ENCODE data around the gene CSNK1G2.

Gene CSNK1G2

DNA sequence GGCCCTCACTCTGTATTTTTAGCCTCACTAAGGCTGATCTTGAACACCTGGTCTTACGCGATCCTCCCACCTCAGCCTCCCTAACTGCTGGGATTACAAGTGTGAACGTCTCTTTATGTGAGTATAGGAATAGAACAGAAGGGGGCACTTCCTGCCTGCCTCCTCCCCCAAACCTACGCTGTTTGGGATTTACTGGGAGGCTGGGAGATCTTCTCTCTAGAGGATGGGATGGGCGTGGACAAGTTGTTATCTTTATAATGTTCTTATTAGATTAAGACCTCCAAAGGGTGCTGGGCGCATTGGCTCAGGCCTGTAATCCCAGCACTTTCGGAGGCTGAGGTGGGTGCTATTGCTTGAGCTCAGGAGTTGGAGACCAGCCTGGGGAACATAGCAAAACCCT is 2.9 kb upstream of the CSNK1G2 start:
- TF ChIP-seq SPI1 (IDR thresholded peaks at IDR 0.05; ENCODE audit: low read depth, low read length) (no peak), POLR2A (IDR thresholded peaks at IDR 0.05; ENCODE audit: low read depth, low read length) (no peak), TAF1 (IDR thresholded peaks at IDR 0.05; ENCODE audit: low read depth, low read length) (no peak), PAX5 (IDR thresholded peaks at IDR 0.05; ENCODE audit: insufficient read depth, low read length, severe bottlenecking) (no peak), POLR2AphosphoS5 (IDR thresholded peaks at IDR 0.05; ENCODE audit: low read depth, low read length) (no peak), POU2F2 (IDR thresholded peaks at IDR 0.05; ENCODE audit: low read depth, low read length) (no peak)
- no peak for FAIRE-seq

DNA sequence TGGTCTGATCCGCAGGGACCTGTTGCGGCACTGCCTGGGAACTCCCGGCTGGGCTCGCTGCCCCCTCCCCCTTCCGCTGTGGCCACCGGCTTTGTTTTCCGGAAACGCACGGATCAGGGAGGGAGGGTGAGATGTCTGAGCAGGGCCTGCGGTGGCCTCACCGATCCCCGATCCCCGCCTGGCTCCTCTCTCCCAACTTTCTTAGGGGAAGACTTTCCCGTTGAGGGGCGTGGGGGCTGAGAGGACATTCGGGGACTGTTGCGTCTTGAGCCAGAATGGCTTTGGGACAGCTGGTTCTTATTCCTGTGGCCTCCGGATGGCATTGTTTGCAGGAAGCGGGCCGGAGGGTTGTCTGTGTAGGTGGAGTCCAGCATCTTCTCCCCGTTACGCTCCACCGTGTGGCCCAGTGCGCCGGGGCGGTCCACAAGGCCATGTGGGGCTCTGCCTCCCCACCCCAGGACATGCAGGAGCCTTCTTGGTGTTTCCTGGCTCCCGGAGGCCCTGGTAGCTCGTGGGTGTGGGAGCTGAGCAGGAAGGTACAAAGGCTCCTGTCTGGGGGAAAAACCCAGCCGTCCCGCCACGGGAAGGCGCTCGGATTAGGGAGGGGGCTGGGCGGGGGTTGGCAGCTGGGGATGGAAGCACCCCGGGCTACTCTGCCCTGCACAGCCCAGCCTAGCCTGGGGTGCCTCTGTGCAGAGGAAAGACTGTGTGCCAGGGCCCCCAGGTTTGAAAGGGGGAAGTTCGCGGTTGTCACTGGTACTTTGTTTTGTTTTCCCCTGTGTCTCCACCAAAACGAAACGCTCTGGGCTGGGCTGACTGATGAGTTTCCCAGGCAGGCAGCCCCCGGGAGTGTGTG is 1.3 kb downstream of the CSNK1G2 start:
- peak; percentile 89 for FAIRE-seq

More for the DNA sequence above, 2.9 kb upstream of the CSNK1G2 start:
- no peak for DNase-seq (ENCODE audit: insufficient read length, low spot score)

DNA sequence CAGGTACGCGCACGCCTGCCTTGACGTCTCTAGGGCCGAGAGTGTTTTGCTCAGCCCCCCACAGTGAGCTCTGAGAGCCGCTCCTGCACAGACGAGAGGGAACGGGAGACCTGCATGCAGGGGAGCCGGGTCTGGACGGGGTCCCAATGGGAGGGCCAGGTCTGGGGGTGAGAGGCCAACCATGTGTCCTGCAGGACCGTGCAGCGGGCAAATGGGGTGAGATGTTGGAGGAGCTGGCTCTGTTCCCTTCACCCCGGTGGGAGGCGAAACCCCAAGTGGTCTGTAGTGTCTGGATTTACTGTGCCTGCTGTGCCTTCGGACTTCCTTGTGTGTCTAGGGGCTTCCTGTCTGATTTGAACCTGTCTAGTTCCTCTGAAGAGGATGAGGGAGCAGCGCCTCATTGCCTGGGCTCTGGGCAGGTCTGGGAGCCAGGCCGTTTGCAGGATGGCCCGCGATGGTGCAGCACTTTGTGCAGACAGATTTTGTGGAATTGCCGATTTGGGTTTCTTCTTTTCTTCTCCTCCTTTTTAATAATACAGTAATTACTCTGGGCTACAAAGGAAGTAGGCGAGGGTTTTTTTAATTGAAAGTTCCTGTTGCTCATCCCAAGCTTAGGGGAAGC is 2.1 kb downstream of the CSNK1G2 start:
- no peak for DNase-seq (ENCODE audit: insufficient read length, low spot score)
- peak; percentile 82 for FAIRE-seq
- TF ChIP-seq POU2F2 (IDR thresholded peaks at IDR 0.05; ENCODE audit: low read depth, low read length) (no peak), SPI1 (IDR thresholded peaks at IDR 0.05; ENCODE audit: low read depth, low read length) (no peak), TAF1 (IDR thresholded peaks at IDR 0.05; ENCODE audit: low read depth, low read length) (no peak), POLR2A (IDR thresholded peaks at IDR 0.05; ENCODE audit: low read depth, low read length) (no peak), PAX5 (IDR thresholded peaks at IDR 0.05; ENCODE audit: insufficient read depth, low read length, severe bottlenecking) (no peak), POLR2AphosphoS5 (IDR thresholded peaks at IDR 0.05; ENCODE audit: low read depth, low read length) (no peak)

More for the DNA sequence above, 1.3 kb downstream of the CSNK1G2 start:
- peak; percentile 72 for DNase-seq (ENCODE audit: insufficient read length, low spot score)
- TF ChIP-seq PAX5 (IDR thresholded peaks at IDR 0.05; ENCODE audit: insufficient read depth, low read length, severe bottlenecking) (no peak), TAF1 (IDR thresholded peaks at IDR 0.05; ENCODE audit: low read depth, low read length) (peak; percentile 50; the same call in 1 of the 2 replicates), POLR2A (IDR thresholded peaks at IDR 0.05; ENCODE audit: low read depth, low read length) (no peak), SPI1 (IDR thresholded peaks at IDR 0.05; ENCODE audit: low read depth, low read length) (no peak), POU2F2 (IDR thresholded peaks at IDR 0.05; ENCODE audit: low read depth, low read length) (peak; percentile 60; the same call in 1 of the 2 replicates), POLR2AphosphoS5 (IDR thresholded peaks at IDR 0.05; ENCODE audit: low read depth, low read length) (no peak)

DNA sequence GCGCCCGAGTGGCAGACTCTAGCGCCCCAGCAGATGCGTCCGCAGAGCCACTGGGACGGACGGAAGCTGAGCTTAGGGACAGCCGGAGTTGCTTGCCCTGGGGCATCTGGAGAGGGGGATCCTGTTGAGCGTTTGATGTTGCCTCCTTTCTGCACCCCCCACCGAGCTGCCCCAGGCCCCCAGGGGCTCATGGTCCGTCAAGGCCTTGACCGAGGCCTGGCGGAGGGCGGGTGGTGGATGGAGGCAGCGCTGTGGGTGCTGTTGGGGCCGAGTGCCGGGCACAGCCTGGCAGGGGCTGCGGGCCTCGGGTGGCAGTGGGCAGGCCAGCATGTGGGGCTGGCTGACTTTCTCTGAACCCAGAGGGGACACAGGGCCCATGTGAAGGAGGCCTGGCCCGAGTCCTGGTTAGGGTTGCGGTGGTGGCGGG is 2.7 kb downstream of the CSNK1G2 start:
- FAIRE-seq (no peak), DNase-seq (ENCODE audit: insufficient read length, low spot score) (no peak)
- TF ChIP-seq POU2F2 (IDR thresholded peaks at IDR 0.05; ENCODE audit: low read depth, low read length) (no peak), POLR2A (IDR thresholded peaks at IDR 0.05; ENCODE audit: low read depth, low read length) (no peak), POLR2AphosphoS5 (IDR thresholded peaks at IDR 0.05; ENCODE audit: low read depth, low read length) (no peak), PAX5 (IDR thresholded peaks at IDR 0.05; ENCODE audit: insufficient read depth, low read length, severe bottlenecking) (no peak), SPI1 (IDR thresholded peaks at IDR 0.05; ENCODE audit: low read depth, low read length) (no peak), TAF1 (IDR thresholded peaks at IDR 0.05; ENCODE audit: low read depth, low read length) (no peak)

DNA sequence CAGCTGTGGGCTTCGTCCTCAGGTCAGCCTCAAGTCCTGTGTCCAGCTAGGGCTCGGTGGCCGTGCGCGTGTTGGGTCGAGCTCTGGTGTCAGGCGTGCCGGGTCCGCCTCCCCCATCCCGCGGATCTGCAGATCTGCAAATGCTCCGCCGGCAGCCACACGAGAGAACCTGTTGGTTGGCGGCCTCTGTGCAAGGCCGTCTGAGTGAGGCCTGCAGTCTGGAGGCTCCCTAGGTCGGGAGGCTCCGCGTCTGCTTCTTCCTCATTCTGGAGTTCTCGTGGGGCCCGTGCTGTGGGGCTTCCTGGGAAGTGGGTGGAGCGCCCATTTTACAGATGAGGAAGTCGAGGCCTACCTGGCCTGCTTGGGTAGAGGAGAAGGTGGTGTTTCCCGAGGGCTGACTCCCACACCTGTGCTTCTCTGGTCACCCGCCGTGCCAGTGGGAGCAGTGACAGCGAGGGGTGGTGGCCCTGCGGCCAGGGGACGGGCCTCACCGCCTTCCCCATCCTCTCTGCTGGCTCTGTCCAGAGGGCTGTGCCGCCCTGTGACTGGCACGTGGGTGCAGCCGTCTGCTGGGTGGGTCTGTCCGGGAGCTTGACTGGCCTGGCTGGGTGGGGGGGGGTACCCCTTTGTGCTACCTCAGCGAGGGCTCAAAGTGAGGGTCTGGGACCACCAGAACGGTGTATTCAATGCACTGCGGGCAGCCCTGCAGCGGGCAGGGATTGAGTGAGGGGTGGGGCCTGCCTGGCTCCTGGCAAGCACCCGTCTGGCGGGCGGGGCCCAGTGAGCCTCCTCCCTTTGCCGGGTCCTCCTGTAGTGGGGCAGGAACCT is 3.3 kb downstream of the CSNK1G2 start:
- DNase-seq (ENCODE audit: insufficient read length, low spot score) (no peak), FAIRE-seq (no peak)
- no peak for TF ChIP-seq SPI1 (IDR thresholded peaks at IDR 0.05; ENCODE audit: low read depth, low read length)
- TF ChIP-seq POLR2AphosphoS5 (IDR thresholded peaks at IDR 0.05; ENCODE audit: low read depth, low read length), result no peak
- TF ChIP-seq POLR2A (IDR thresholded peaks at IDR 0.05; ENCODE audit: low read depth, low read length), result no peak
- no peak for TF ChIP-seq POU2F2 (IDR thresholded peaks at IDR 0.05; ENCODE audit: low read depth, low read length)
- no peak for TF ChIP-seq PAX5 (IDR thresholded peaks at IDR 0.05; ENCODE audit: insufficient read depth, low read length, severe bottlenecking)
- TF ChIP-seq TAF1 (IDR thresholded peaks at IDR 0.05; ENCODE audit: low read depth, low read length), result no peak

DNA sequence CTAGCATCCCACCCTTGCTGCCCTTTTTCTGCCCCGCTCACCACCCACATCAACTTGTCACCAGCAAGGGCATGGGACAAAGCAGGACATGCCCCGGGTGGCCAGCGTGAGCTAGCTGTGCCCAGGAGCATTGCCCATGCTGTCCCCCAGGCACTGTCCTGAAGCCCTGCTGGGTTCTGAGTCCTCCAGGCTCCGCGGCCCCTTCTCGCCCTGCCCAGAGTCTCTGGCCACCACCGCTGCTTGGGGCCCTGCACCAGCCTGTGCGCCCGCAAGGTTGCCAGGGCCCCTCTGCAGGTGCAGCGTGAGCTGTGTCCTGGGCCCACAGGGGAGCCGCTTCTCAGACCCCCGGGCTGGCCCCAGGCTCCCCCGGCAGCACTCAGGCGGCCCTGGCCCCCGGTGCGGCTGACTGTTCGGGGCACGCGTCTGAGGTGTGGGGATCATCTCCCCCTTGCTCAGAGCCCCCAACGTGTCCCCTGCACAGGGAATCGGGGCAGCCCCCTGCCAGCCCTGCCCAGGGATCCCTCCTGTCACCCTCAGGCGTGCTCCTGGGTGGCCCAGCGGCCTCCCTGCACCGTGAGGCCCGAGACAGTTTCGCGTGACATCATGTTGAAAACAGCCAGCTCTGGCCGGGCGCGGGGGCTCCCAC is 4.1 kb downstream of the CSNK1G2 start:
- FAIRE-seq (no peak), DNase-seq (ENCODE audit: insufficient read length, low spot score) (no peak)
- TF ChIP-seq TAF1 (IDR thresholded peaks at IDR 0.05; ENCODE audit: low read depth, low read length), result no peak
- no peak for TF ChIP-seq POLR2A (IDR thresholded peaks at IDR 0.05; ENCODE audit: low read depth, low read length)
- TF ChIP-seq SPI1 (IDR thresholded peaks at IDR 0.05; ENCODE audit: low read depth, low read length), result no peak
- TF ChIP-seq POU2F2 (IDR thresholded peaks at IDR 0.05; ENCODE audit: low read depth, low read length), result no peak
- no peak for TF ChIP-seq PAX5 (IDR thresholded peaks at IDR 0.05; ENCODE audit: insufficient read depth, low read length, severe bottlenecking)
- no peak for TF ChIP-seq POLR2AphosphoS5 (IDR thresholded peaks at IDR 0.05; ENCODE audit: low read depth, low read length)

DNA sequence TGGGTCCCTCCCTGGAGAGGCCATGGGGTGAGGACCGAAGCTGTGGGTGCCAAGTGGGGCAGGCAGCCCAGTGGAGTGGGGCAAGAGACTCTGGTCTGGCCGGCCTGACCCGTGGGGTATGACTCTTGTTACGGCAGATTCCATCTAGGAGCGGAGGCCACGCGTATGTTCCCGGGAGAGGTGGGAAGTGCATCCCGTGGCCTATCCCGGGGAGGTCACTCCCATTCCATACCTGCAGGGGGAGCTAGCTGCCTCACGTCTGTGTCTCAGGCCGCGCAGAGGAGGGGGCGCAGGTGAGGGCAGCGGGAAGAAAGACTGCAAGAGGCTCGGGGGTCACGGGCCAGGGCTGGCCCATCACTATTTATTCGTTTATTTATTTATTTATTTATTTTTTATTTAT is 4.9 kb downstream of the CSNK1G2 start:
- no peak for DNase-seq (ENCODE audit: insufficient read length, low spot score)
- no peak for TF ChIP-seq PAX5 (IDR thresholded peaks at IDR 0.05; ENCODE audit: insufficient read depth, low read length, severe bottlenecking)
- no peak for TF ChIP-seq SPI1 (IDR thresholded peaks at IDR 0.05; ENCODE audit: low read depth, low read length)
- no peak for TF ChIP-seq POLR2AphosphoS5 (IDR thresholded peaks at IDR 0.05; ENCODE audit: low read depth, low read length)
- no peak for TF ChIP-seq POLR2A (IDR thresholded peaks at IDR 0.05; ENCODE audit: low read depth, low read length)
- peak; percentile 9 for FAIRE-seq

DNA sequence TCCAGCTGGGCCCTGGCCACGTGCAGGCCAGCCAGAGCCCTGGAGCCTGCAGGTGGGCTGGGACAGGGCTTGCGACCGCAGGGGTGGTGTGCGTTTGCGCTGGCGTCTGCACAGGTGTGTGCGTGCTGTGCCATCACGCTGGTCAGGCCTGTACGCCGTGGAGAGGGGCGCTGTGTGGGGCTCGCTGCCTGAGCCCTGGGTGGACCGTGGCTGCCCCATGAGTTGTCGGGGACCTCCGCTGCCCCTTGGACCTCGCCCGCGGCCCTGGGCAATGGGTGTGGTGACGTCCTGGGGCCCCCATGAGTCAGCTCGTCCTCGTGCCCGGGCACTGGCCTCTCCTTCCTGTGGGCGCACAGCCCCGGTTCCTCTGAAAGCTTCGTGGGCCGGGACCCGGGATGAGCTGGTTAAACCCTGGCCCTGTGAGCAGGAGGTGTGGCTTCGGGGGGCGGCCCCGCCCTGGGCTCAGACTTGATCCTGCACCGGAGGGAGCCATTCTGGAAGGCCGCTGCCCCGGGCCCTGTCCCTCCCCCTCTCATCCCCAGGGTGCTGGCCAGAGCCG is 6.8 kb downstream of the CSNK1G2 start:
- TF ChIP-seq PAX5 (IDR thresholded peaks at IDR 0.05; ENCODE audit: insufficient read depth, low read length, severe bottlenecking) (no peak), POLR2AphosphoS5 (IDR thresholded peaks at IDR 0.05; ENCODE audit: low read depth, low read length) (no peak), POU2F2 (IDR thresholded peaks at IDR 0.05; ENCODE audit: low read depth, low read length) (no peak), POLR2A (IDR thresholded peaks at IDR 0.05; ENCODE audit: low read depth, low read length) (no peak), TAF1 (IDR thresholded peaks at IDR 0.05; ENCODE audit: low read depth, low read length) (no peak), SPI1 (IDR thresholded peaks at IDR 0.05; ENCODE audit: low read depth, low read length) (no peak)
- FAIRE-seq, result no peak

More for the DNA sequence above, 6.8 kb downstream of the CSNK1G2 start:
- no peak for DNase-seq (ENCODE audit: insufficient read length, low spot score)

All from GM12891 (cell line).